Ascending aorta (tissue), 2 donors: ENCODE results near the gene RTCB. TPM values are rescaled to one million over a fixed set of nuclear protein-coding genes. Genes with fewer than 3 reads are reported as not detected.
A peak's percentile ranks its signal among the peaks of the same experiment; 100 is the strongest.

ENCODE experiments used
- DNase-seq, 2 donors: peaks; one replicate each; pipeline ENCODE4 v3.0.0-alpha.2; 2019; ENCODE audit warnings: low spot score in 2 of 2
- H3K27ac ChIP-seq, 2 donors: fragments of 200-600 bp; sonication (generic); one replicate each; pipeline ENCODE4 v1.5.1; 2016 to 2017; ENCODE audit warnings: mild to moderate bottlenecking in 1 of 2
- H3K27me3 ChIP-seq: fragments of 200-600 bp; sonication (generic); one replicate; pipeline ENCODE4 v1.5.1; 2017
- H3K36me3 ChIP-seq, 2 donors: fragments of 200-600 bp; sonication (generic); one replicate each; pipeline ENCODE4 v1.5.1; 2016
- H3K4me1 ChIP-seq, 2 donors: fragments of 200-600 bp; sonication (generic); one replicate each; pipeline ENCODE4 v1.5.1; 2016 to 2017; ENCODE audit warnings: mild to moderate bottlenecking in 1 of 2
- H3K4me3 ChIP-seq, 2 donors: fragments of 200-600 bp; sonication (generic); one replicate each; pipeline ENCODE4 v1.5.1; 2016 to 2017; ENCODE audit warnings: mild to moderate bottlenecking in 1 of 2
- H3K9me3 ChIP-seq, 2 donors: fragments of 200-600 bp; sonication (generic); one replicate each; pipeline ENCODE4 v1.5.1; 2016
- intact Hi-C: fragments of 100-400 bp; cut with DNase I; formaldehyde crosslinking; loops from one replicate; pipeline ENCODE4 v1.15.1; 2023
- total RNA-seq: library from RNA; depleted of rRNA; stranded (reverse); fragments of >200 nt; gene quantifications from one replicate; pipeline ENCODE4 v1.1.0, GENCODE V29; 2016
- TF ChIP-seq, protein P1 (sequence below), 3 experiments: fragments of 200-600 bp in 2 of 3; fragments of 450-650 bp in 1 of 3; sonication (generic) in 2 of 3; IDR thresholded peaks; one replicate each; pipeline ENCODE4 v1.5.1; 2016 to 2019; ENCODE audit warnings: antibody characterized with exemption in 3 of 3, mild to moderate bottlenecking in 1 of 3, moderate library complexity in 1 of 3

RTCB gene
- total RNA-seq, 1 donor from 2014 or later = 55.2 TPM

DNA sequence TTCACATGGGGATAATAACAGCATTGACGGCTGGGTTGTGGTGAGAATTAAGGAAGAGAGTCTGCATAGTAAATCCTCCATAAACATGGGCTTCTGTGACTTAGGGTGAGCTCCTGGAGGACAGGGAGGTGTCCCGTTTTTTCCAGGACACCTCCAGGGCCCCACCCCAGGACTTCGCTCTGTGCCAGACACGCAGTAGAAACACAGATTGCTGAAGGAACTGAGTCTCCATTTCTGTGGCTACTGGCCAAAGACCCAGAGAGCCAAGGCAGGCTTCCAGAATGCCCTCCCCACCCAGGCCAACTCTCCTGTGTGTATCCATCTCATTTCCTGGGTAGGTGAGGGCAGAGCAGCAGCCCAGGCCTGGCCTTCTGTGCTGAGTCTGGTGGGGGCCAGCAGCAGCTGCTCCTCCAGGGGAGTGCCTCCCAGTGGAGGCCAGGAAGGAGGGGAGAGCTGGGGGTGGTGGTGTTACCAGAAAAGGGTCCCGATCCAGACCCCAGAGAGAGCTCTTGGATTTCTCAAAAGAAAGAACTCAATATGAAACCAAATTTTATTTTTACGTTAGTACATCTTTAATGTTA lies 63.9 kb downstream of the RTCB start:
- Histone ChIP-seq H3K27me3 (no peaks in the 10 kb centered on the region), H3K27ac (no peak overlapping the region), H3K36me3 (no peaks in the 10 kb centered on the region), H3K4me1 (no peaks in the 10 kb centered on the region), H3K4me3 (no peak overlapping the region), H3K9me3 (no peaks in the 10 kb centered on the region)
- no peak for DNase-seq
- TF ChIP-seq, protein P1, sequence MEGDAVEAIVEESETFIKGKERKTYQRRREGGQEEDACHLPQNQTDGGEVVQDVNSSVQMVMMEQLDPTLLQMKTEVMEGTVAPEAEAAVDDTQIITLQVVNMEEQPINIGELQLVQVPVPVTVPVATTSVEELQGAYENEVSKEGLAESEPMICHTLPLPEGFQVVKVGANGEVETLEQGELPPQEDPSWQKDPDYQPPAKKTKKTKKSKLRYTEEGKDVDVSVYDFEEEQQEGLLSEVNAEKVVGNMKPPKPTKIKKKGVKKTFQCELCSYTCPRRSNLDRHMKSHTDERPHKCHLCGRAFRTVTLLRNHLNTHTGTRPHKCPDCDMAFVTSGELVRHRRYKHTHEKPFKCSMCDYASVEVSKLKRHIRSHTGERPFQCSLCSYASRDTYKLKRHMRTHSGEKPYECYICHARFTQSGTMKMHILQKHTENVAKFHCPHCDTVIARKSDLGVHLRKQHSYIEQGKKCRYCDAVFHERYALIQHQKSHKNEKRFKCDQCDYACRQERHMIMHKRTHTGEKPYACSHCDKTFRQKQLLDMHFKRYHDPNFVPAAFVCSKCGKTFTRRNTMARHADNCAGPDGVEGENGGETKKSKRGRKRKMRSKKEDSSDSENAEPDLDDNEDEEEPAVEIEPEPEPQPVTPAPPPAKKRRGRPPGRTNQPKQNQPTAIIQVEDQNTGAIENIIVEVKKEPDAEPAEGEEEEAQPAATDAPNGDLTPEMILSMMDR (IDR thresholded peaks at IDR 0.05) = no peak
- intact Hi-C loops = no loop called here

GRCh38 chr22:32343941-32344340 lies 68.1 kb downstream of the RTCB start:
- Histone ChIP-seq H3K4me3 (no peak overlapping the region), H3K9me3 (no peaks in the 10 kb centered on the region), H3K27ac (no peak overlapping the region), H3K27me3 (no peaks in the 10 kb centered on the region), H3K36me3 (no peaks in the 10 kb centered on the region), H3K4me1 (no peaks in the 10 kb centered on the region)
- no peak for DNase-seq
- TF ChIP-seq, protein P1 (IDR thresholded peaks at IDR 0.05) = no peak
- intact Hi-C loops = no loop called here

DNA sequence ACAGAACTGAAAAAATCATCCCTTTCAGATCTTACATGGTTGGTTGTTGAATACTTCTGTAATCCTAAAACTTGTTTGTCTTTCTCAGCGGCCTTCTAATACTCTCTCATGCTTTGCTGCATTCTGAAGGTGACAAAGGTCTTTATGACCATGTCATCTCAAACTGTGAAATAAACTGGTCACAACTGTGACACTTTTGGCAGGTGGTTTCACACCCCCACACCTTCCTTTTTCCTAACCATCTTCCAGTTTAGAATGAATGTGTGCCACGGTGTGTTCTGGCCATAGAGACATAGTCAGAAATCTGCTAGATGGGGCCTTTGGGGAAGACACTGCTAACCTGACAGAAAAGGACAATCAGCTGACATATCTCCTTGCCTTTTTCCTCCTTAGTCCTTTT lies 69.1 kb downstream of the RTCB start:
- intact Hi-C loops = no loop called here
- TF ChIP-seq, protein P1 (IDR thresholded peaks at IDR 0.05) = no peak
- Histone ChIP-seq H3K4me3 (no peak overlapping the region), H3K27ac (no peak overlapping the region), H3K4me1 (no peaks in the 10 kb centered on the region), H3K36me3 (no peaks in the 10 kb centered on the region), H3K9me3 (no peaks in the 10 kb centered on the region), H3K27me3 (no peaks in the 10 kb centered on the region)
- no peak for DNase-seq

- no peaks in the 10 kb centered on the region for H3K9me3 ChIP-seq
- TF ChIP-seq, protein P1 (IDR thresholded peaks at IDR 0.05) = no peak
- no peaks in the 10 kb centered on the region for H3K27me3 ChIP-seq
- DNase-seq = peak in 1 of 2 donors; percentile 42
- no peaks in the 10 kb centered on the region for H3K36me3 ChIP-seq
- intact Hi-C loops = no loop called here
- no peaks in the 10 kb centered on the region for H3K4me1 ChIP-seq
- H3K27ac ChIP-seq = no peak overlapping the region
- no peak overlapping the region for H3K4me3 ChIP-seq
These were observed 70.8 kb downstream of the RTCB start for GRCh38 chr22:32341122-32341740.

DNA sequence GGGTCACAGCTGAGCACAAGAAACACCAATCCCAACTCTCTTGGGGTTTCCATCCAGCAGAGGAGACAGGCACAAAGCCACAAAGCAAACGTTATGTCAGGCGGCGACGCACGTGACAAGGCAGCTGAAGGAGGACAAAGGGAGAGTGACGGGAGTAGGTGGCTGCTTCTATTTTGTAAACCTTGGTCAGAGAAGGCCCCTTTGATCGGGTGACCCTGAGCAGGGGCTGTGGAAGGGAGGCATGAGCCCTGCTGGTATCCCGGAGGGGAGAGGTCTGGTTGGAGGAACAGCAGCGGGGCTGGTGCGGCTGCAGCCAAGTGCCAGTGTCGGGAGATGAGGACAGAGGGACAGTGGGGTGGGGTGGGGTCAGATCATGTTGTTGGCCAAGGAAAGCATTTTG lies 71.6 kb downstream of the RTCB start:
- DNase-seq = peak in 1 of 2 donors; percentile 25
- H3K4me1 ChIP-seq = no peaks in the 10 kb centered on the region
- intact Hi-C loops = no loop called here
- no peaks in the 10 kb centered on the region for H3K36me3 ChIP-seq
- no peaks in the 10 kb centered on the region for H3K9me3 ChIP-seq
- no peaks in the 10 kb centered on the region for H3K27me3 ChIP-seq
- TF ChIP-seq, protein P1 (IDR thresholded peaks at IDR 0.05) = no peak
- no peak overlapping the region for H3K4me3 ChIP-seq
- no peak overlapping the region for H3K27ac ChIP-seq
